CD4-positive, alpha-beta T cell treated with Interleukin-17A for 1 hour (primary cell): ENCODE data around the gene BCR.
A peak's percentile ranks its signal among the peaks of the same experiment; 100 is the strongest.

Experiments used
- DNase-seq: peaks from one replicate; pipeline ENCODE4 v3.0.0-alpha.2; 2020

Gene BCR

DNA sequence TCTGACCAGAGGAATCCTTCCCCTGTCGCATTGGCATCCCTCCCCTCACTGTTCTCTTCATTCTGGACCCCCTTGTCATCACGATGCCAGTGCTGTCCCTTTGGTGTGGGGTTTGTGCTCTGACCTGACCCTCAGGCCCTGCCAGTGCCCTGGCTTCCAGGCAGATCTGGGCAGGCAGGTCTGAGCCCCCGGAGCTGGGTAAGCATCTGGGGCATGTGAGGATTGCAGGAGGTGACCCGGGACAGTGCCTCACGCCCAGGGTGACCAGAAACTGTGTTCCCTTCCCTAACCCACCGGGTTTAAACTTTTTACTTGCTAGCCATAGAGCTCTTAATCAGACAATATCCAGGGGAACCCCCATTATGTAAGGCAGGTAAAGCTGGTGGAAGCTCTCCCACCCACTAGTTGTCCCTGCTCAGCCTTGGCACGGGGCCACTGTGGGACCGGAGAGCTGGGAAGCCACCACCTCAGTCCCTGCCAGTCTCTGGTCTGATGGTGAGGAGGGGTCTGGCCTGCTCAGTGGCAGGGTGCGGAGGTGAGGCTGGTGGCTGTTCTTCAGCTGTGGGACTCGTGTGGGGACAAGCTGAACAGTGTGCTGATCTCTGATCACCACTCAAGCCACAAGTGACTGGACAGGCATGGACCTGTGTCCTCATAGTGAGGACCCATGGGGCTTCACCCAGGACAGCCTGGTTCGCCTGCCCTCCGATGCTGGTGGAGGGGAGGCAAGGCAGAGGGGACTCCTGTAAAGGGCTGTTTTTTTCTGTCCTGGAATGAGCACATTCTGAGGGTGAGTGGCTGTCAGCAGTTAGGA, 38.0 kb downstream of the BCR start:
- DNase-seq, result no peak

DNA sequence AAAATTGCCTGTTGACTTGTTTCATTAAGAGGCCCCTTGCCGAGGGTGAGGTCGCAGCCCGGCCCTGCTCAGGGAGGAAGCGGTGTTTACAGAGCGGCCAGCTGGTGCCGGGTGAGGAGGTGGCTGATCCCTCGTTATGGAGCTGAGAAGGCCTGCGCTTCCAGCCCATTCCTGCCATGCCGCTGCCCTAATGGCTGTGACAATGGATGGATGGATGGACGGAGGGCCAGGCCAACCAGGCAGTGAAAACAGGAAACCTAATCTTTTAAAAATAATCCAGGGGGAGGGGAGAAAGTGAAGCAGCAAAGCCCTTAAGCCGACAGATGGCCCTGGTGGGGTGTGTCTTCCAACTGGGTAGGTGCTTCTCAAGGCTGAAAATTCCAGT, 38.5 kb downstream of the BCR start:
- no peak for DNase-seq

- DNase-seq, result no peak
Observed at GRCh38 chr22:23219317-23219716, 39.0 kb downstream of the BCR start.

GRCh38 chr22:23219822-23220484, 39.6 kb downstream of the BCR start:
- DNase-seq, result no peak

GRCh38 chr22:23220485-23221350, 40.4 kb downstream of the BCR start:
- DNase-seq, result no peak

DNA sequence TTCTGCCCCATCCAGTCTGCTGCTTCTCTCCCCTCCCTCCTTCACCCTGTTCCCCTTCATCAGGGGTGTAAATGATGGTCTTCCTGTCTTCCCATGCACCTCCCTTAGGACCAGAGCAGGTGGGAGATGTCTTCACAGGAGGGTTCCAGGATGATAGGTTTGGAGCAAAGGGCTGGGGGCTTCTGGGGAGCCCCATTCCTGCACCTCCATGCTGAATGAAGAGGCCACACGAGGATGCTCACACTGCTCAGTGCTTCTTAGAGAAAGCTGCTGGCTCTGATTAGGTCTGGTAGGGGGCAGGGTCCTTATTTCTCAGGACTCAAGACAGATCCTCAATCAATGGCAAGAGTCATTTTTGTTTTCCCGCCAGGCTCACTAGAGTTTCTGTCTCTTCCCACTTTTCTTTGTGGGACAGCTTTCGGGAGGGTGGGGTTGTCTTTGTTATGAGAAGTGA, 41.1 kb downstream of the BCR start:
- no peak for DNase-seq

GRCh38 chr22:23222033-23222792, 41.9 kb downstream of the BCR start:
- DNase-seq, result no peak

DNA sequence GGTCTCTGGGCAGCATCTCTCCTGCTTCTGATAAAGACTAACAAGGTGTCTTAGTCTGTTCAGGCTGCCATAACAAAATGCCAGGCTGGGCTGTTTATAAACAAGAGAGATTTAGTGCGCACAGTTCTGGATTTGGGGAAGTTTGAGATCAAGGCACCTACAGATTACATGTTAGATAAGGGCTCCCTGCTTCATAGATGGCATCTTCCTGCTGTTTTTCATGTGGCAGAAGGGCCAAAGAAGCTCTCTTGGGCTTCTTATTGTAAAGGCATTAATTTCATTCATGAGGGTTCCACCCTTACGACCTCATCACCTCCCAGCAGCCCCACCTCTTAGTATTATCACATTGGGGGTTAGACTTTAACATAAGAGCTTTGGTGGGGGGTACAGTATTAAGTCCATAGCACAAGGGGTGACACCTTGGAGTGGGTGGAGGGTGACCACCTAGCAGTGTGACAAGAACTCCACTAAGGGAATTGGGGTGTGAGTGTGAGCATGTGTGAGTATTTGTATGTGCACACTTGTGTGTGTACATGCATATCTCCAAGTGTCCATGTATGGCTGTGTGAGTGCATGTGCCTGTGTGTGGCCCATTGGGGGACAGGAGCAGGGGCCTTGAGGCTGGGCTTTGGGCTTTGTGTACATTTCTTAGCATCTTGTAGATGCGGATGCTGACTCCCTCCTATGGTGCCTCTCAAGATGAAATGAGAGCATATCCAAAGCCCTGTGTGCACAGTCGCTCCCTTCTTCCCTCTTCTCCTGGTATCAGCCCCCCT, 42.7 kb downstream of the BCR start:
- DNase-seq, result no peak

DNA sequence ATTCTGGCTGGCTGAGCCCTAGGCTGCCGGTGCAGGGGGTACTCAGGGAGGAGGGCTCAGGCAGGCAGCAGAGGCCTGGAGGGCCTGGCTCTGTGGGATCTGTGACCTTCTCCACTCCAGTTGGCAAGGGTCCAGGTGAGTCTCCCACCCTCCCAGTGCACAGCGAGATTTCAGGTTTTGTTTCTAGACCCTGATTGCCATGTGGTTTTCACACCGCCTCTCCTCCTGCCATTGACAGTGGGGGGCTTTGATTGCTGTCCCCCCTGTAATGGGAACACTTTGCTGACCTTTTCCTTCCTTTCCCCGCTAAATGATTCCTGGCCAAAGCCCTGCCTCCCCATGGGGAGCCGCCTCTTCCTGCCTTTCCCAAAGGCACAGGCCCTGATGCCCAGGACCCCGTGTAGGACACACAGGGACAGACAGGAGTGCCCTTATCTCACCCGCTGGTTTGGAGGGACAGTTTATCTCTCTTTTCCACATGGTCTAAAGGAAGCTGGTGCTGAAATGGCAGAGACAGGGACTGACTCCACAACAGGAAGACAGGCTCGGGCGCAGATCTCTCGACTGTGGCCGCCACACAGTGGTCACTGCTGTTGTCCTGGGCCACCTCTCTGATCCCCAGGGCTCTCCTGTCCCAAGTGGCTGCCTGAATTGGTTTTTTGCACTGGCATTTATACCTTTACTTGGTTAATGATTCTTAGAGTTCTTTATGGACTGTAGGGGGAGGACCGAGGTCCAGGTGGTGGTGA, 43.4 kb downstream of the BCR start:
- no peak for DNase-seq

DNA sequence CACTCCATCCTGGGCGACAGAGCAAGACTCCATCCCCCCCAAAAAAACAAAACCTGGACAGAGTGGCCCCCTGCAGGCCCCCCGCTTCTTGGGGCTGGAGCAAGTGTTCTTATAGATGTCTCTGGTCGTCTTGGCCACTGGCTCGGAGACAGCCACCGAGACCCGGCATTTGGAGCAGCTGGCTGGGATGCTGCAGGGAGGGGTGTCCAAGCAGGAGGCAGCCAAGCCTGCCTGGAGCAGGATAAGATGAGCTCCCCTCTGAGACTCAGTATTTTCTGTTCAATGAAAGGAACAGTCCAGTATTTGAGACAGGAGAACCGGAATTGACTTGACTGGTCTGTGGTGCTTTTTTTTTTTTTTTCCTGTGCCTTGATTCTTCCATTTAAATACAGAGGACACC, 44.5 kb downstream of the BCR start:
- DNase-seq, result no peak

DNA sequence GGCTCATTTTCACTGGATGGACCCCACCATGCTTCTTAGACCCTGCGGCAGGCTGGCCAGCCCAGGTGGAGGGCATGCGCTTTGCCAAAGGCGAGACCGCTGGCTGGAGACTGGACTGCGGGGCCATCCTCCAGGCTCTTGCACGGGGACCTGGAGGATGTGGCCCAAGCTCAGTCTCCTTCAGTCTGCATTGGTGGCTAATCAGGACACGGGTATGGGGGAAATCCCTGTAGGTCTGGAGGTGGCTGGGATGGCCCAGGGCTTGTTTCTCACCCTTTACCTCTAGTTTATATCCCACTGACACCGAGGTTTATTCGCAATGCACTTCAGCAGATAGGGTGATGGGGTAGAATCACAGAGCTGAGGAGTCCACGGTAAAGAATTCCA, 45.0 kb downstream of the BCR start:
- no peak for DNase-seq

DNA sequence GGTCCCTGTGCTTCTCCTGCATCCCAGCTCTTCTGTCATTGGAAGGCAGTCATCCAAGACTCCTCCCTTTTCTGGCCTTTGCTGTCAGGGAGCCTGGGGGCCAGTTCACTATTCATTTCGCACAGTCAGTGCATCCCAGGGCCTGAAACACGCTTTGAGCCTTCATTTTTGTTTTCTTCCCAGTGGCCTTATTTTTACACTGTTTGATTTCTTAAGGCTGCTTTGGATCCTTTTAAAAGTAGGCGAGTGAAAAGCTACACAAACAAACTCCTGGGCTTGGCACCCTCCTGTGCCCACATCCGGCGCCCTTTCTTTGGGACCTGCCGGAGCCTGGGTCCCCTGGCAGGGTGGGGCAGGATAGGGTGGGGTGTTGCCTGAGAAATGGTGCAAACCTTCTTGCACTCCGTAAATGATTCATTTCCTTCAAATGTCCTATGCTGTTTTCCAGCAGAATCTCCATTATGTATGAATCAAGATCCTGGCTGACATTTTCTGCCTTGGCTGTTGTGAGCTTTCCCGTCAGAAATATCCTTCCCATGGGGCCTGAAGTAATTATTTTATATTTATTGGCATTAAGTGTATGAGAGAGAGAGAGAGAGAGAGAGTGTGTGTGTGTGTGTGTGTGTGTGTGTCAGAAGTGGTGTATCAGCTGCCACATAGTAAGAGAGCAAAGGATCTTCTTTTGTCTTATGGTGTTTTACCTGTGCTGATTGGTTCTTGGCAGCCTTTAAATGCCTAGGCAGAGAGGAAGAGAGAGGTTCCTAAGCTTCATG, 45.6 kb downstream of the BCR start:
- DNase-seq, result peak; percentile 53

DNA sequence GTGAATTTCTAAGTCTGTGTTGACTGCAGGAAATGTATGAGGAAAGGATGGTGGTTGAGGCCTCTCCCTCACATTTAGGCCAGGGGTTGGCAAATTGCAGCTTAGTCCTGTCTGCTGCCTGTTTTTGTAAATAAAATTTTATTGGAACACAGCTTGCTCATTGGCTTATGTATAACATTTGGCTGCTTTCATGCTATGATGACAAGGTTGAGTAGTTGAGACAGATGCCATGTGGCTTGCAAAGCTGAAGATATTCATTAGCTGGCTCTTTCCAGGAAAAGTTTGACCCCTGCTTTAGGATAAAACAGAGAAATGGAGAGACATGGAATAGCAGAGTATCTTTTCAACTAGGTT, 46.2 kb downstream of the BCR start:
- DNase-seq, result no peak

DNA sequence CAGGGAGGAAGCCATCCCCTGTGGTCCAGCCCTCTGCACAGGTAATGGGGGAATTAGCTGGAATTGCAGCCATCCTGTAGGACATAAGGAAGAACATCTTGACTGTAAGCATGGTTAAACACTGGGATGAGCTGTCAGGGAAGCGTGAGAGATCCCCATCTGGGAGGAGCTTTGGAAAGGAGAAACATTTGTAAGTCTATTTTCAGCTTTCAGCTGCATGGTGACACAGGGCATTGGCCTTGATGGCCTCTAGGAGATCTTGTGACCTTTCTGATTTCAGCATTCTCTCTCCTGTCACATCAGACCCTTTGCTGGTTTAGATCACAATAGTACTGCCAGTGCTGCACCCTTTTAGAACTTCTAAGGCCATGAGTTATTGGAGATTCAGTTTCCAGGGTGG, 47.1 kb downstream of the BCR start:
- DNase-seq, result no peak

GRCh38 chr22:23228503-23228902, 48.2 kb downstream of the BCR start:
- no peak for DNase-seq

DNA sequence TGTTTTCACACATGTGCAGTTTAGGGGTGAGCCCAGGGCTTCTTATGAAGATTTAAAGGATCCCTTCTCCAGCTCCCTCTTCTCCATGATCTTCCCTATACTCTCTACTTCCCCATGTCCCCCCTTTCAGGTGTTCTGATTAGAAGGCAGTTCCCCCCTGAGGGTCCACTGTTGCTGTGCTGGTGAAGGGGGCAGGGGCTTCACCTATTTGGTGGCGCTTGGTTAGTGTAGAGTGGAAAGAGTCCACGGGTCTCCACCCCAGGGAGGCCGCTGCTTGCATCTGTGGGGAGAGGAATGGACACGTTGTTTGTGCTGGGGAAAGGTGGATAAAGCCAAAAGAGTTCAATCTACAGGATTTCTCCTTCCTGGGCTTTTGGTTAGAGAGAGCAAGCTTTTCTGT, 49.3 kb downstream of the BCR start:
- no peak for DNase-seq

DNA sequence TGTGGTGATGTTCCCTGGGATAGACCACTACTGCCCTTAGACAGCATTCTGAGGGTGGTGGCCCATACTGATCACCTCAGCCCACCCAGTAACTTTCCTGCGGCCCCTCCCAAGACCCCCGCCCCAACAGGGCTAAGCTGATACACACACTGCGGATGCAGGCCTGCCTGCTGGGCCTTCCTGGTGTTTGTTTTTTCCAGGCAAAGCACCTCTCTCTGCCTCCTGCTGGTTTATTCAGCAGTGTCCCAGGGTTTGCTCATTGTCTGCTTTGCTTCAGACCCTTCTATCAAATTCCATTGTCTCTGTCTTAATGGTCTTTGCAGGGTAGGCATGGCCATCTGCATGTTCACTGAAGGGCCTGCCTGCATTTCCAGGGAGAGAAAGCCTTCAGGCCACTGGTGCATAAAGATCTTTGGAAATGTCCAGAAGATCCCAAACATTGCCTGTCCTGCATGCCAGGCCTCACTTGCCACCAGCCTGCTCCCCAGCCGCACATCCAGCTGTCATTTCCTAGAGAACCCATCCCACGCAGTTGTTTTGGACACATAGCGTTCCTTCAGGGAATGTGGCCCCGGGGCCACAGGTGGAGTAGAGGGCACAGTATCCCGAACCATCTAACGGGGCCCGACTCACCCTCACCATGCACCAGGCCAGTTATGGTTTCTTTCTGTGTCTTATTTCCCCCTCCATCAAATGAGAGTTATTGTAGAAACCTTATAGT, 50.2 kb downstream of the BCR start:
- DNase-seq, result no peak

- no peak for DNase-seq
Observed at GRCh38 chr22:23231471-23232093, 51.3 kb downstream of the BCR start.
